ENCODE measurements around the gene EEF1A2.

- no peak for TF ChIP-seq CTCF (IDR thresholded peaks at IDR 0.05)
- no peak for TF ChIP-seq POLR2A (IDR thresholded peaks at IDR 0.05)
Observed at GRCh38 chr20:63499338-63499969, 571 bp upstream of the EEF1A2 start.
